Erythroblast (primary cell): ENCODE data around the gene GPATCH2.

ENCODE experiments used
- GATA1 ChIP-seq: IDR thresholded peaks from 2 replicates; pipeline ENCODE4 v1.6.1; 2011; ENCODE audit warnings: low read depth, mild to moderate bottlenecking, control low read depth, low read length, moderate library complexity
- POLR2A ChIP-seq: IDR thresholded peaks from 2 replicates; pipeline ENCODE4 v1.6.1; 2011; ENCODE audit warnings: mild to moderate bottlenecking, low read length

- TF ChIP-seq POLR2A (no peak), GATA1 (no peak)
These were observed 76.9 kb downstream of the GPATCH2 start for GRCh38 chr1:217553949-217554509.
